Lower leg skin (tissue), 3 donors: ENCODE data around the gene HNMT.

Source experiments
- POLR2A ChIP-seq, 2 donors: fragments of 450-650 bp; IDR thresholded peaks; one replicate each; pipeline ENCODE4 v1.6.1; 2016 to 2017; ENCODE audit warnings: antibody characterized with exemption in 2 of 2, mild to moderate bottlenecking in 1 of 2, moderate library complexity in 1 of 2
- TF ChIP-seq, protein P1 (sequence below), 3 donors: fragments of 450-650 bp; IDR thresholded peaks; one replicate each; pipeline ENCODE4 v1.5.1; 2016; ENCODE audit warnings: antibody characterized with exemption in 3 of 3, mild to moderate bottlenecking in 3 of 3, moderate library complexity in 2 of 3

DNA sequence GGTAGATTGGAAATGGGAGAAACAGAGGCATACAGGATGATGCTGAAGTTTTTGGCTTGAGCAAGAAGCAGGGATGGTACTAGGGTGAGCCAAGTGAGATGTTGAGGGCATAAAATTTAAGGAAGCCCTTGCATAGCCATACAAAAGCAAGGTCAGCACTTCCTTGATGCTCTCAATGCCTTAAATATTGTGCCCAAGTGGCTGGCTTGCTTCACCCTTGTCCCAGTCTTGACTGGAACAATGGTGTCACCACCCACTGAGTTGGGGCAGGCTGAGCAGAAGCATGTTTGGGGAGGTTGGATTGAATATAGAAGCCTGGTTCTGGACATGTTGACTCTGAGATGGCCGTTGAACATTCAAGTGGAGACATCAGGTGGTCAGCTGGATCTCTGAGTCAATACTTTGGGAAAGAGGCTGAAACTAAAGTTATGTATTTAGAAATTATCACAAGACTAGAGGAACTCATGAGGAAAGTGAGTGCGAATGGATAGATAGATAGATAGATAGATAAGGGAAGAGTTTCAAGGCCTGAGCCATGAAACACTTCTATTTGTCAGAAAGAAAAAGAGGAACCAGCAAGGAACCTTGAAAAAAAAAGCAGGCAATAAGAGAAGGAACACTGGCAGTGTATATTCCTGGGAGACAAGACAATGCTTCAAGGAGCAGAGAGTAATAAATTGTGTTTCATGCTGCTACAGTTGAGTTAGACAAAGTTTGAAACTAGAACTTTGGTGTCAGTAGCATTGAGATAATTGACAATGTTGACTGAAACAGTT, 43.0 kb upstream of the HNMT start:
- no peak for TF ChIP-seq POLR2A (IDR thresholded peaks at IDR 0.05)
- TF ChIP-seq, protein P1, sequence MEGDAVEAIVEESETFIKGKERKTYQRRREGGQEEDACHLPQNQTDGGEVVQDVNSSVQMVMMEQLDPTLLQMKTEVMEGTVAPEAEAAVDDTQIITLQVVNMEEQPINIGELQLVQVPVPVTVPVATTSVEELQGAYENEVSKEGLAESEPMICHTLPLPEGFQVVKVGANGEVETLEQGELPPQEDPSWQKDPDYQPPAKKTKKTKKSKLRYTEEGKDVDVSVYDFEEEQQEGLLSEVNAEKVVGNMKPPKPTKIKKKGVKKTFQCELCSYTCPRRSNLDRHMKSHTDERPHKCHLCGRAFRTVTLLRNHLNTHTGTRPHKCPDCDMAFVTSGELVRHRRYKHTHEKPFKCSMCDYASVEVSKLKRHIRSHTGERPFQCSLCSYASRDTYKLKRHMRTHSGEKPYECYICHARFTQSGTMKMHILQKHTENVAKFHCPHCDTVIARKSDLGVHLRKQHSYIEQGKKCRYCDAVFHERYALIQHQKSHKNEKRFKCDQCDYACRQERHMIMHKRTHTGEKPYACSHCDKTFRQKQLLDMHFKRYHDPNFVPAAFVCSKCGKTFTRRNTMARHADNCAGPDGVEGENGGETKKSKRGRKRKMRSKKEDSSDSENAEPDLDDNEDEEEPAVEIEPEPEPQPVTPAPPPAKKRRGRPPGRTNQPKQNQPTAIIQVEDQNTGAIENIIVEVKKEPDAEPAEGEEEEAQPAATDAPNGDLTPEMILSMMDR (IDR thresholded peaks at IDR 0.05) = no peak
